HL-60 (cell line): ENCODE data around the gene MBTPS1.

ENCODE experiments used
- POLR2AphosphoS5 ChIP-seq: IDR thresholded peaks from 2 replicates; pipeline ENCODE4 v1.6.1; 2012; ENCODE audit warnings: low read depth
- TF ChIP-seq, protein P1 (sequence below): IDR thresholded peaks from one replicate; pipeline ENCODE4 v1.5.1; 2011; ENCODE audit warnings: low read length, control low read depth, inconsistent platforms; ENCODE audit not compliant: insufficient read depth

DNA sequence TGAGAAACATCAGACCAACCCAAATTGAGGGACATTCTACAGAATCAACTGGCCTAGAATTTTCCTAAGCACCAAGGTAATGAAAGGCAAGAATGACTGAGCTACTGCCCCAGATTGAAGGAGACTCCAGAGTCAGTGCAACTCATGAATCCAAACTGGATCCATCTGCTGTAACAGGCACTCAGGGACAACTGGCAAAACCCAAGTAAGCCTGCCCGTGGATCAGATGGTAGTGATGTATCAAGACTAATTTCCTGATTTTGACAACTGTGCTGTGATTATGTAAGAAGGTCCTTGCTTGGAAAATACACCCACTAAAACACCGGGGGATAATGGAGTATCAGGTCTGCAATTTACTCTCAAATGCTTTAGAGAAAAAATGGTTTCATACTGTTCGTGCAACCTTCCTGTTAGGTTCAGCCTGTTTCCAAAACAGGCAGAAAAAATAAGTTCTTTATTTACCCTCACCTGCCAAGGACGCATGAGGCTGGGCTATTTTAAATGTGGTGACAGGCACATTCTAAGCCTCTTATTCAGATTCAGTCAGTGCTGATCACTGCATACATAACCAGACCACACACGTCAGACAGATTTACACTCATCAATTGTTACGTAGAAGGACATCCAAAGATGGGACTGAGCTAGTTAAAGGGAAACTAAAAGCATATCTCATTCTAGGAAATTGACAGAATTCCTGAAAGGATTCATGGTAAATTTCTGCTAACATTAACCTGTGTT, 7.0 kb downstream of the MBTPS1 start:
- TF ChIP-seq, protein P1, sequence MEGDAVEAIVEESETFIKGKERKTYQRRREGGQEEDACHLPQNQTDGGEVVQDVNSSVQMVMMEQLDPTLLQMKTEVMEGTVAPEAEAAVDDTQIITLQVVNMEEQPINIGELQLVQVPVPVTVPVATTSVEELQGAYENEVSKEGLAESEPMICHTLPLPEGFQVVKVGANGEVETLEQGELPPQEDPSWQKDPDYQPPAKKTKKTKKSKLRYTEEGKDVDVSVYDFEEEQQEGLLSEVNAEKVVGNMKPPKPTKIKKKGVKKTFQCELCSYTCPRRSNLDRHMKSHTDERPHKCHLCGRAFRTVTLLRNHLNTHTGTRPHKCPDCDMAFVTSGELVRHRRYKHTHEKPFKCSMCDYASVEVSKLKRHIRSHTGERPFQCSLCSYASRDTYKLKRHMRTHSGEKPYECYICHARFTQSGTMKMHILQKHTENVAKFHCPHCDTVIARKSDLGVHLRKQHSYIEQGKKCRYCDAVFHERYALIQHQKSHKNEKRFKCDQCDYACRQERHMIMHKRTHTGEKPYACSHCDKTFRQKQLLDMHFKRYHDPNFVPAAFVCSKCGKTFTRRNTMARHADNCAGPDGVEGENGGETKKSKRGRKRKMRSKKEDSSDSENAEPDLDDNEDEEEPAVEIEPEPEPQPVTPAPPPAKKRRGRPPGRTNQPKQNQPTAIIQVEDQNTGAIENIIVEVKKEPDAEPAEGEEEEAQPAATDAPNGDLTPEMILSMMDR, result no peak
- TF ChIP-seq POLR2AphosphoS5, result no peak
